PC-3 (cell line): ENCODE results near the gene IL21R. TPM values are rescaled to one million over a fixed set of nuclear protein-coding genes. Genes with fewer than 3 reads are reported as not detected.

Experiments used
- ATAC-seq: fragments of 200-7000 bp; cut with Tn5 transposase; 2 replicates; pipeline ENCODE4 v1.9.1; 2020; ENCODE audit warnings: mild to moderate bottlenecking, moderate library complexity
- BruUV-seq: library from RNA; stranded (reverse); fragments of 400-500 nt; replicated peaks from 2 replicates; lab custom pipeline; 2021; lab: Mats Ljungman, UMichigan
- CTCF ChIA-PET: fragments of 300-600 bp; sonication (Branson Sonifier 250); formaldehyde crosslinking; loops from one replicate; lab custom pipeline; 2022; ENCODE audit warnings: antibody characterized with exemption; lab: Charles Lee
- POLR2A ChIA-PET: fragments of 300-600 bp; sonication (Branson Sonifier 250); formaldehyde crosslinking; loops from one replicate; lab custom pipeline; 2022; ENCODE audit warnings: antibody characterized with exemption; ENCODE audit not compliant: unreplicated experiment; lab: Charles Lee
- DNase-seq: peaks from one replicate; pipeline ENCODE4 v3.0.0-alpha.2; 2015
- H2AFZ ChIP-seq: fragments of 300-600 bp; sonication (generic); 2 replicates; pipeline ENCODE4 v1.6.0; 2016; ENCODE audit warnings: antibody characterized with exemption, low read length
- H3F3A ChIP-seq: fragments of 300-600 bp; sonication (generic); one replicate; pipeline ENCODE4 v1.6.0; 2017; ENCODE audit warnings: antibody characterized with exemption, low read length, control low read depth, mild to moderate bottlenecking; ENCODE audit not compliant: unreplicated experiment
- H3K27ac ChIP-seq: fragments of 300-600 bp; sonication (generic); 2 replicates; pipeline ENCODE4 v1.5.1; 2016; ENCODE audit warnings: mild to moderate bottlenecking, low read length
- H3K27me3 ChIP-seq: fragments of 300-600 bp; sonication (generic); 2 replicates; pipeline ENCODE4 v1.6.1; 2016; ENCODE audit warnings: low read length, mixed read lengths
- H3K36me3 ChIP-seq: fragments of 300-600 bp; sonication (generic); 2 replicates; pipeline ENCODE4 v1.6.1; 2016; ENCODE audit warnings: low read depth, mixed run types, low read length, mixed read lengths
- H3K4me1 ChIP-seq: fragments of 300-600 bp; sonication (generic); 2 replicates; pipeline ENCODE4 v1.5.1; 2016; ENCODE audit warnings: low read length; ENCODE audit not compliant: insufficient read depth
- H3K4me2 ChIP-seq: fragments of 300-600 bp; sonication (generic); 2 replicates; pipeline ENCODE4 v1.6.0; 2016; ENCODE audit warnings: low read length
- H3K4me3 ChIP-seq: fragments of 300-600 bp; sonication (generic); 2 replicates; pipeline ENCODE4 v1.5.1; 2016; ENCODE audit warnings: mild to moderate bottlenecking, low read length, mixed read lengths
- H3K79me2 ChIP-seq: fragments of 300-600 bp; sonication (generic); 2 replicates; pipeline ENCODE4 v1.6.1; 2017; ENCODE audit warnings: low read length, mixed read lengths
- H3K9ac ChIP-seq: fragments of 300-600 bp; sonication (generic); 2 replicates; pipeline ENCODE4 v1.6.0; 2016; ENCODE audit warnings: mild to moderate bottlenecking, low read length
- H3K9me2 ChIP-seq: fragments of 300-600 bp; sonication (generic); replicated peaks from 2 replicates; pipeline ENCODE4 v1.6.1; 2016; ENCODE audit warnings: mixed run types, low read length, mixed read lengths
- H3K9me3 ChIP-seq: fragments of 300-600 bp; sonication (generic); 2 replicates; pipeline ENCODE4 v1.6.1; 2016; ENCODE audit warnings: low read length, mixed read lengths
- H4K20me1 ChIP-seq: fragments of 300-600 bp; sonication (generic); 2 replicates; pipeline ENCODE4 v1.6.1; 2016; ENCODE audit warnings: low read length, mixed read lengths
- CTCF ChIP-seq: fragments of 300-600 bp; sonication (generic); conservative IDR thresholded peaks from 2 replicates; pipeline ENCODE4 v1.5.1; 2017; ENCODE audit warnings: antibody characterized with exemption, low read depth, mild to moderate bottlenecking, low read length
- EZH2 ChIP-seq: fragments of 300-600 bp; sonication (generic); IDR thresholded peaks from one replicate; pipeline ENCODE4 v1.6.1; 2017; ENCODE audit warnings: antibody characterized with exemption, mild to moderate bottlenecking, low read length; ENCODE audit not compliant: unreplicated experiment
- EZH2phosphoT487 ChIP-seq: fragments of 300-600 bp; sonication (generic); IDR thresholded peaks from 2 replicates; pipeline ENCODE4 v1.6.1; 2018; ENCODE audit warnings: mild to moderate bottlenecking, antibody characterized with exemption, low read length, borderline replicate concordance
- intact Hi-C: fragments of 100-400 bp; cut with micrococcal nuclease; formaldehyde crosslinking; loops from 2 replicates; pipeline ENCODE4 v1.9.0; 2023
- total RNA-seq: library from RNA; depleted of rRNA; stranded (reverse); fragments of >200 nt; gene quantifications from 2 replicates; pipeline ENCODE4 v1.2.3, GENCODE V29; 2014

IL21R gene
- total RNA-seq, 1 experiment from 2014 or later = 0.55 TPM

GRCh38 chr16:27482397-27483087 lies 80.6 kb downstream of the IL21R start:
- POLR2A ChIA-PET = no interaction called here
- no peaks in the 10 kb centered on the region for H3K4me1 ChIP-seq
- no peak for TF ChIP-seq EZH2phosphoT487
- ATAC-seq = no peak
- H3K79me2 ChIP-seq = no peaks in the 10 kb centered on the region
- H3K9ac ChIP-seq = no peak overlapping the region
- H3K9me2 ChIP-seq = no peaks in the 10 kb centered on the region
- no peaks in the 10 kb centered on the region for H3F3A ChIP-seq
- no TSS peak for BruUV-seq
- no peaks in the 10 kb centered on the region; the same call in 1 of the 2 replicates for H3K36me3 ChIP-seq
- H3K4me3 ChIP-seq = no peak overlapping the region
- intact Hi-C loops = no loop called here
- H3K27ac ChIP-seq = no peak overlapping the region
- H3K4me2 ChIP-seq = no peak overlapping the region
- H3K27me3 ChIP-seq = no peaks in the 10 kb centered on the region
- no peaks in the 10 kb centered on the region for H4K20me1 ChIP-seq
- no peak for DNase-seq
- no peaks in the 10 kb centered on the region for H3K9me3 ChIP-seq
- H2AFZ ChIP-seq = no peak overlapping the region
- CTCF ChIA-PET = no interaction called here

- no peaks in the 10 kb centered on the region for H3K27me3 ChIP-seq
- ATAC-seq (no peak), DNase-seq (no peak)
- no peak overlapping the region for H3K9ac ChIP-seq
- no peaks in the 10 kb centered on the region for H3K9me2 ChIP-seq
- H3K27ac ChIP-seq = no peak overlapping the region
- H3K4me1 ChIP-seq = no peaks in the 10 kb centered on the region
- H3K9me3 ChIP-seq = no peaks in the 10 kb centered on the region
- no peak for TF ChIP-seq EZH2phosphoT487
- no peak for TF ChIP-seq CTCF
- no peak for TF ChIP-seq EZH2
- H3K79me2 ChIP-seq = no peaks in the 10 kb centered on the region
- no peak overlapping the region for H3K4me2 ChIP-seq
- no peaks in the 10 kb centered on the region for H3F3A ChIP-seq
- no peak overlapping the region for H2AFZ ChIP-seq
- H3K4me3 ChIP-seq = no peak overlapping the region
- H4K20me1 ChIP-seq = no peaks in the 10 kb centered on the region
- no TSS peak for BruUV-seq
- no peaks in the 10 kb centered on the region; the same call in 1 of the 2 replicates for H3K36me3 ChIP-seq
- intact Hi-C loops = no loop called here
- CTCF ChIA-PET = no interaction called here
- POLR2A ChIA-PET = no interaction called here
Measured at GRCh38 chr16:27483088-27483437, 81.1 kb downstream of the IL21R start.

GRCh38 chr16:27483624-27484023 lies 81.7 kb downstream of the IL21R start:
- H2AFZ ChIP-seq = no peak overlapping the region
- H3K27me3 ChIP-seq = no peaks in the 10 kb centered on the region
- ATAC-seq (no peak), DNase-seq (no peak)
- ChIA-PET CTCF (no interaction called here), POLR2A (no interaction called here)
- no peaks in the 10 kb centered on the region for H3K9me3 ChIP-seq
- H3K9me2 ChIP-seq = no peaks in the 10 kb centered on the region
- intact Hi-C loops = no loop called here
- H3K79me2 ChIP-seq = no peaks in the 10 kb centered on the region
- H3K4me2 ChIP-seq = no peak overlapping the region
- H3K36me3 ChIP-seq = peaks cover 2% of the 10 kb centered on the region
- TF ChIP-seq CTCF (no peak), EZH2phosphoT487 (no peak), EZH2 (no peak)
- BruUV-seq = no TSS peak
- no peaks in the 10 kb centered on the region for H3F3A ChIP-seq
- H3K27ac ChIP-seq = no peak overlapping the region
- no peaks in the 10 kb centered on the region for H4K20me1 ChIP-seq
- no peak overlapping the region for H3K4me3 ChIP-seq
- no peak overlapping the region for H3K9ac ChIP-seq
- no peaks in the 10 kb centered on the region for H3K4me1 ChIP-seq
